Measurements from ENCODE around the gene CARMIL3. TPM values are rescaled to one million over a fixed set of nuclear protein-coding genes. Genes with fewer than 3 reads are reported as not detected.

The CARMIL3 gene
- total RNA-seq, 1 donor from 2014 or later: under 0.01 TPM

DNA sequence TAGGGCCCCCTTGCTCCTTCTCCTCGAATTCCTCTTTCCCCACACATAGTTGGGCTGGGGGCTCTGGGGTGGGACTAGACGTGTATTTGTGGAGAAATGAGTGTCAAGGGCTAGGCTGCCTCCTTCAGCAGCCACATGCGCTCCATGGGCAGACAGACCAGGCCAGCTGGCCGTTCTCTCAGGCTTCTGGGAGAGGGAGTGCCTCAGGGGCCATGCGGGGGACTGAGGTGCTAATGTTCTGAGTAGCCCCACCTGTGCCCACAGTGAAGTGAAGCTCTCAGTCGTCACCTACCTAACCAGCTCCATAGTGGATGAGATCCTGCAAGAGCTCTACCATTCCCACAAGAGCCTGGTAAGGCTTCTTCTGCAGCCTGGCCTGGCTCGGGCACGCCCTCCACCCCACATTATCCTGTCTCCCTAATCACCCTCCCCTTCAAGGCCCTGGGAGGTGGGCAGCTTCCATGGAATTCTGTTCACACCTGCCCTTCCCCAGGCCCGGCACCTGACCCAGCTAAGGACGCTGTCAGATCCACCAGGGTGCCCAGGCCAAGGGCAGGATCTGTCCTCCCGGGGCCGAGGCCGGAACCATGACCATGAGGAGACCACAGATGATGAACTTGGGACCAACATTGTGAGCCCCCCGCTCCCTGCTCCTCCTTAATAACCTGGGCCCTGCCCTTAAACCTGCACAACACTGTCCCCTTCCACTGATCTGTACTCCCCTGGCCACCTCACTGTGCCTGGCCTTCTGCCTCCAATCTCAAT lies 10.6 kb downstream of the CARMIL3 start:
- no peak for DNase-seq (ENCODE audit: low read depth in 2 of 2)

DNA sequence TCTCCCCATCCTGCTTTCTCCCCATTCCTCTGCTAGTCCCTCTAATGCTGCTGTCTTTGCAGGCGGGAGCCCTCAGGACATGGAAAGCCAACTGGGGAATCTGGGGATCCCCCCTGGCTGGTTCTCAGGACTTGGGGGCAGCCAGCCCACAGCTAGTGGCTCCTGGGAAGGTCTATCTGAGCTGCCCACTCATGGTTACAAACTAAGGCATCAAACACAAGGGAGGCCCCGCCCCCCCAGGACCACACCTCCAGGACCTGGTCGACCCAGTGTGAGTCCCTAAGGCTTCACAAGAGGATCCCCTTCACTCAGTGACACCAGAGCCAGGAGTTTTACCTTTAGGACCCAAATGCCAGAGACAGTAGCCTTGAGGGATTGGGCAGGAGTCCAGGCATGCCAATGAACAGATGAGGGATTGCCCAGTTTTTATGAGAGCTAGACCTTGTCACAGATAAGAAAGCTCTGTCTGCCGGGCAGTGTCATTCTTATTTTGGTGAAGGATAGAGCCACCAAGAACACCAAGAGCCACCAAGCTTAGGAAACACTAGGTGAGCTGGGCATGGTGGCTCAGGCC lies 11.5 kb downstream of the CARMIL3 start:
- no peak for DNase-seq (ENCODE audit: low read depth in 2 of 2)

DNA sequence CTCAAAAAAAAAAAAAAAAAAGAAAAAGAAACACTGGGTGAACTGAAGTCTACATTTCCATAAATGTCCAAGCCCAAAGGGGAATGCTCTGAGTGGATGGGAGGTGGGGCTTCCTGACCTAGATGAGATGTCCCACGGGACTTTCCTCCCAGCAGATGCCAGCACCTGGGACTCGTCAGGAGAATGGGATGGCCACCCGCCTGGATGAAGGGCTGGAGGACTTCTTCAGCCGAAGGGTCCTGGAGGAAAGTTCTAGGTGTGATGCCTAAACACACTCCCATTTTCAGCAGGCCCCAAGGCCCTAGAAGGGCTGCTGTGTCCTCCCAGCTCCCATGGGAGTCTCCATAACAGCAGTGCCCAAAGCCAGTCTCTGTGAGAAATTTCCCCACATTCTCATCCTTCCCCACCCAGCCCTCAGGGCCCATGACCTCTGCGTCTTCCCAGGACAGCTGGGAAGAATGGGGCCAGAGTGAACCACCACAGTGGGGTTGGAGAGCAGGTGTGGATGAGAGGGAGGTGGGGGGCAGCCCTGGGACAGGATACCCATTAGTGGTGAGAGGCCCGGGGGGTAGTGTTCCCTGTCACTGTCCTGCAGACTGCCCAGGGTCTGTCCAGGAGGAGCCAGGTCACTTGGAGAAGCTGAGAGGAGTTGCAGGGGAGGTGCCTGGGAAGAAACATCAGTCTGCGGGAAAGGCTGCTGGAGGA lies 12.4 kb downstream of the CARMIL3 start:
- DNase-seq (ENCODE audit: low read depth in 2 of 2): no peak

DNA sequence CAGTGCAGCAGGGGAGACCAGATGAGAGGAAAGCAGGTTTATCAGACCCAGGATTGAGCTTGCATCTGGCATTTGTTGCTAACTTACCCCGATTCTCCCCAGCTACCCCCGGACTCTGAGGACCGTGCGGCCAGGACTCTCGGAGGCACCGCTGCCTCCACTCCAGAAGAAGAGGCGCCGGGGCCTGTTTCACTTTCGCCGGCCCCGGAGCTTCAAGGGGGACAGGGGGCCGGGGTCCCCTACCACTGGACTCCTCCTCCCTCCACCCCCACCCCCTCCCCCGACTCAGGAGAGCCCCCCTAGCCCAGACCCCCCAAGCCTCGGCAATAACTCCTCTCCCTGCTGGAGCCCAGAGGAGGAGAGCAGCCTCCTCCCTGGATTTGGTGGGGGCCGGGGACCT lies 13.0 kb downstream of the CARMIL3 start:
- no peak for DNase-seq (ENCODE audit: low read depth in 2 of 2)

DNA sequence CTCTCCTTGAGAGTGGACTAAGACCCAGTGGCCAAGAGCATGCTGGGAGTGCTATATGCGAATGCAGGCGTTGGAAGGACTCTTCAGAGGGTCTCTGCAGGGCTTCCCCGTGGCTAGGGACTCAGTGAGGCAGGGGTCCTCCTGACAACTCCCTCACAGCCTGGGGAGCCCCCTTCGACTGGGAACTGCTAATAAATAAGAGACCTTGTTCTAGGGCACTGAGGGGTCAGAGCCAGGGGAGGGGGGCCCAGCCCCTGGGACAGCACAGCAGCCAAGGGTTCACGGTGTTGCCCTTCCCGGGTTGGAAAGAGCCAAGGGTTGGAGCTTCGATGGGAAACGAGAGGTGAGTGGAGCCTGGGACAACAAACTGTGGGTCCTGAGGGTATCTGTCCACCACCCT lies 13.6 kb downstream of the CARMIL3 start:
- DNase-seq (ENCODE audit: low read depth in 2 of 2): no peak

DNA sequence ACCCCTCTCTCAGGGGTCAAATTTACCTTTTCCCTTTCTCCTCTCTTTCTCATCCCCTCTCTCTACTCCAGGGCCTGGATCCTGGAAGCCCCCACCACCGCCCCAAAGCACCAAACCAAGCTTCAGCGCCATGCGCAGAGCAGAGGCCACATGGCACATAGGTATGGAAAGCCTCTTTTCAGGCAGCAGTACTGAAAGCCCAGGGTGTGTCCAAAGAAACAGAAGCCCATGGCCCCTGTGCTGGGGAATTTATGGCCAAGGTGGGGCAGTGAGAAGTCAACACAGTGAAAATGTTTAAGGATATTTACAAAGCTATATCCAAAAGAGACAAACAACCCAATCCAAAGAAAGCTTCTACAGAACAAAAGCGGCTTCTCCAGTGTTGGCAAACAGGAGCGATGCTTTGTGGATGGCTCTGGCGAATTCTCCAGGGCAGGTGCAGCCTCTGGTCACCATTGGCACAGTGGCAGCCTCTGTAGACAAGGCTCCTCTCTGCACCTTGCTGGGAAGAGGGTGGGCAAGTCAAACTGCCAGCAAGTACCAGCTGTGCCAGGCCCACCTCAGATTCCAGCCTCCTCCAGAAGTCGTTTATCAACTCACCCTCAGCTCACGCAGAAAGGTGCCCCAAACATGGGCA lies 14.8 kb downstream of the CARMIL3 start:
- no peak for DNase-seq (ENCODE audit: low read depth in 2 of 2)

DNA sequence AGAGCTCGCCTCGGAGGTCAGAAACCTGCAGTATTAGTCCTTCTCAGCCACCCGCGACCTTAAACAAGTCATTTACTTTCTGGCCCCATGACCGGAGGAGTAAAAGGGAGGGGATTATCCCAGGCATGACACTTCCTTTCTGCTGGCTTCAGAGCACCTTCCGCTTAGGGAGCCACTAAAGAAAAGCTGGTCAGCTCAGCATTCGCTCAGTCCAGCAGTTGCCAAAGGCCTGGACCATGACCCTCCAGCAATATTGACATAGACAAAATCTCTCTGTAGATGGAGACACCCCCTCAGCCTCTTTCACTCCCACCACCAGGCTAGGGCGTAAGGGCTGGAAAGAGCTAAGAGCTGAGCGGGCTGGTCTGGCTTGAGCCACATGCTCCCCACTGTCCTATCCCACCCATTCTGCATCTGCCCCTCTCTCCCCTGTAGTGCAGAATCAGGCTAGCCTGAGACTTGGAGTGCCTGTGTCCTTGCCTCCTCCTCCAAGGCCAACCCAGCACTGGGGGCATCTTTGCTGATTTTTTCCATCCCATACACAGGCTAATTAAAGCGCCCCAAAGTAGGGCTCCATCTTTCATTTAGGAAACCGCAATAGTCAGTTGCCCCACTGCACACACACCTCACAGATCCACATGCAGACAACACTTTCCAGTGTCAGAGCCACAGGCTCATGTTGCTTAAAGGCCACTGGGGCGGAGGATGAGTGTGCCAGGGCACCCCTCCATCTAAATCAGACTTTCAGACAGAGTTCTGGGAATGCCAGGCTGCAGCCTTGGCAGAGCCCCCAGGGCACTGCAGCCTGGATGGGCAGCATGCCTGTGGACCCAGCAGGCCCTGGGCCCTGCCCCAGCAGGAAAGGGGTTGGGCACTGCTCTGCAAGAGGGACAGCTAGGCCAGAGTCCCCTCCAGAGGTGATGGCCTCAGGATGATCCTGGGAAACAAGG lies 15.6 kb downstream of the CARMIL3 start:
- DNase-seq (ENCODE audit: low read depth in 2 of 2): no peak

DNA sequence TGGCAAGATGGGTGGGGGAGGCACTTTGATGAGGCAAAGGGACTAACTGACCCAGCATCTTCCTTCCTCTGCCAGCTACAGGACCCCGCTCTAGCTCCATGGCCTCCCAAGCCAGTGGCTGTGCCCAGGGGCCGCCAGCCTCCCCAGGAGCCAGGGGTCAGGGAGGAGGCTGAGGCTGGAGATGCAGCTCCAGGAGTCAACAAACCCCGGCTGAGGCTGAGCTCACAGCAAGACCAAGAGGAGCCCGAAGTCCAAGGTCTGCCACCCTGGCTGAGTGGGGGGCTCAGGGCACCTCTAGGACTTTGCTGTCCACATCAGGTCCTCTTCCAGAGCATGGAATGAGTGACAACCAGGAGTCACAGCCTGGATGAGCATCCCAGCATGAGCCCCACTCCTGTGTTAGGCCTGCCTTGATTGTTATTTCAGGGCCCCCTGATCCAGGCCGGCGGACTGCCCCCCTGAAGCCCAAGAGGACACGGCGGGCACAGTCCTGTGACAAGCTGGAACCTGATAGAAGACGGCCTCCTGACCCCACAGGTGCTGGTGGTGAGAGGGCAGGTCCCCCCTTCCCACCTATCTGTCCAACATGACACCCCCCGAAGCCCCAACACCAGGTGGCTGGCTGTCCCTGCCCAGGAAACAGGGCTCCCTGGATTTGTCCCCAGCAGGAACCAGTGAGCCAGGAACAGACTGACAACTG lies 17.1 kb downstream of the CARMIL3 start:
- no peak for DNase-seq (ENCODE audit: low read depth in 2 of 2)

DNA sequence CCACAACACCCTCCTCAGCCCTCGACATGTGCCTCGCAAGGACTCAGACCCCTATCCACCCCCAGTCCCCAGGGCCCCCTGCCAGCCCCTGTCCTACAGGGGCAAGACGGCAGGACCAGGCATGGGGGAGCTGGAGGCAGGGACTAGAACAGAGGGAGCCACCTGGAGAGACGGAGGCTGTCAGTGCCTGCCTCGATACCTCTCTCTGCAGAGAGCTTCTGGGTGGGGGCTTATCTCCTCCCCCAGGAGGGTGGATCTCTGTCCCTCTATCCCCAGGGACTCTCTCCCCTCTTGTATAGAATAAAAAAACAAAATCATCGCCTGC lies 17.6 kb downstream of the CARMIL3 start:
- DNase-seq (ENCODE audit: low read depth in 2 of 2): no peak

DNA sequence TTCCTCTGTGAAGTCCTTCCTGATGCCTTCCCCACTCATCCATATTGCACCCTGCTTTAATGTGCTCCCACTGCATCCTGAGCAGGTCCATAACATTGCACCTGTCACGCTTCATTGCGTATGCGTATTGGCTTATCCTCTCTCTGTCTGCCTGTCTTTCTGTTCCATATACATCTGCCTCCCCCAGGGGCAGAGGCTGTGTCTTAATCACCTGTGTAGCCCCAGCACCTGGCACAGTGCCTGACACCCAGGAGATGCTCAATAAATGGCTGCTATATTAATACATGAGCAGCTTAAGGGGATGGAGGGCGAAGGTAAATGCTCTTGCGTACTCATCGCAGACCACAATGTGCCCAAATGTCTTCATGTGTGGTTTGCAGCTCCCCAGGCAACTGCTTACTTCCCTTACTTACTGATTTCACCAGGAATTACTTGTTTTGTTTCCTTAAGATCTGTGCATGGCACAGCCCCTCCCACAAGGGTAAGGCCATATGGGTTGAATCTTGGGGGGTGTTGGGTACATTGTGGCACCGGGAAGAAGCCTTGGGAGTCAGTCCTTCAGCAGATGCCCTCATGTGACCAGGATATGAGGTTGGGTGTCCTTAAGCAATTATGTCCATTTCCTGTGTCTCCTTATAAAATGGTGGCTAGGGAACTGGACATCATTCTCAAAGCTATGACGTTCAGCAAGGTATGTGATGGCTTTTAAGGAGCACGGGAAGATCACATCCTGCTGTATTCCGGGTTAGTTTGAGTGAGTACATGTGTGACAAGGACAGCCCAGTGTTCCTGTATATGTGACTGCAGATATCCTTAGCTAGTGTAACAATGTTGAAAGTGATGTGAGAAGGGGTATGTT lies 18.7 kb downstream of the CARMIL3 start:
- no peak for DNase-seq (ENCODE audit: low read depth in 2 of 2)

DNA sequence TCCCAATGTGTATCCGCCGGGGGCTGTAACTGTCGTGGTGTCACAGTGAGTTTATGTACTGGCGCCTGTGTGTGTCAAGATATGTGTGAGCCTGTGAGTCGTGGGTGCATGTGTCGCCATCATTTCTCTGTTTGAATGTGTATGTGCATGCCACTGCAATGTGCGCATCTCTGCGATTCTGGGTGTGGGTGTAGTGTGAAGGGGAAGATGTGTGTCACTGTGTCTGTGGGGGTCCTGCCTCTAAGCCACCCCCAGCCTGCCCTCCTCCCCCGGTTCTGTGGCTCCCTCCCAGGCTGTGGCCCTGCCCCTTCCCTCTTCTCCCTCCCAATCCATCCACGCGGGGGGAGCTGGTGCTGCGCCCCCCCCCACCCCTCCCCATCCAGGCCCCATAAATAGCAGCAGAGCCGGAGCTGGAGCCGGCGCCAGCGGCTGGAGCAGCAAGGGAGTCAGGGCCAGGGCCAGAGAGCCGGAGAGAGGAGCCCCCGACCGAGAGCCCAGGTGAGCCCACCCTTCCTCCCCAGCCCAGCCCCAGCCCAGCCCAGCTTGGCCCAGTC lies 19.4 kb downstream of the CARMIL3 start, which contains the start of gene CPNE6:
Gene CPNE6 (plus strand): TSS at position 419 of the 554 bp plus-strand sequence. CDS start 1,375 bp downstream, outside the sequence.
- no peak for DNase-seq (ENCODE audit: low read depth in 2 of 2)

DNA sequence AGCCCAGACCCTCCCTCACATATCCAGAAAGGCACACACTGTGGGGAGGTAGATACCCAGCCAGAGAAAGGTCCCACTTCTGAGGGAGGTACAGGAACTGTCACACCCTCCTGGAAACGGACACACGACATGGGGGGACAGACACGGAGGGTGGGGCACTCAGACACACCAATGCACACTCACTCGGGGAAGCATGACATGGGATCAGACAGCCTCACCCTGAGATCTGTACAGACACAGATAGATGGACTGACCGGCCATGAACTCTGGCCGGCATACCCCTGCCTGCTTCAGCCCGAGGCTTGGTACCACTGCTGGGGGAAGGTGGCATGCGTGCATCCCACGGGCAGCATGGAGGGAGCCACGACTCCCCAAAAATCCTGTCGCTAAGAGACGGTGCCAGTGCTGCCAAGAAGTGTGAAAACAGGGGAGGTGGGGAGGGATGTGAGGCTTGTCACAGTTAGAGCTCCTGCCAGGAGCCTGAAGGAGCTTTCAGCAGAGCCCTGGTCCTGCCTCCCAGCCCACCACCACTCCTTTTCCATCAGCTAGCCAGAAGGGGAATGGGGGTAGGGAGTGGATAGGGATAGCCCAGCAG lies 20.1 kb downstream of the CARMIL3 start:
- no peak for DNase-seq (ENCODE audit: low read depth in 2 of 2)

DNA sequence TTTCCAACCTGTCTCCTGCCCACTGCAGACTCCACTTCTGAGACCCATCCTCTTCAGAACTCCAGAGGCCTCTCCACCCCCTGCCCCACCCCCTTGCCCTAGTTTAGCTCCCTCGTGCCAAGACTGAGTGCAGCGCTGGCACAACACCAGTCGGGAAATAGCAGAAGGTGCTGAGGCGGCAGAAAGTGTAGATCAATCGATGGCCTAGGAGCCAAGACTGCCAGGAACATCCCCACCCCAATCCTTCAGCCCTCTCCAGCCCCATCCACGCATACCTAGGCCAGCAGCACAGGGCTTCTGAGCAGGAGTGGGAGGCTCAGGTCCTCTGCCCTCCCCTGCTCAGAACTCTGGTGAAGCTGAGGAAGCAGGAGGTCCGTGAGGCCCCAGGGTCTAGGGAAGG lies 20.6 kb downstream of the CARMIL3 start:
- no peak for DNase-seq (ENCODE audit: low read depth in 2 of 2)

DNA sequence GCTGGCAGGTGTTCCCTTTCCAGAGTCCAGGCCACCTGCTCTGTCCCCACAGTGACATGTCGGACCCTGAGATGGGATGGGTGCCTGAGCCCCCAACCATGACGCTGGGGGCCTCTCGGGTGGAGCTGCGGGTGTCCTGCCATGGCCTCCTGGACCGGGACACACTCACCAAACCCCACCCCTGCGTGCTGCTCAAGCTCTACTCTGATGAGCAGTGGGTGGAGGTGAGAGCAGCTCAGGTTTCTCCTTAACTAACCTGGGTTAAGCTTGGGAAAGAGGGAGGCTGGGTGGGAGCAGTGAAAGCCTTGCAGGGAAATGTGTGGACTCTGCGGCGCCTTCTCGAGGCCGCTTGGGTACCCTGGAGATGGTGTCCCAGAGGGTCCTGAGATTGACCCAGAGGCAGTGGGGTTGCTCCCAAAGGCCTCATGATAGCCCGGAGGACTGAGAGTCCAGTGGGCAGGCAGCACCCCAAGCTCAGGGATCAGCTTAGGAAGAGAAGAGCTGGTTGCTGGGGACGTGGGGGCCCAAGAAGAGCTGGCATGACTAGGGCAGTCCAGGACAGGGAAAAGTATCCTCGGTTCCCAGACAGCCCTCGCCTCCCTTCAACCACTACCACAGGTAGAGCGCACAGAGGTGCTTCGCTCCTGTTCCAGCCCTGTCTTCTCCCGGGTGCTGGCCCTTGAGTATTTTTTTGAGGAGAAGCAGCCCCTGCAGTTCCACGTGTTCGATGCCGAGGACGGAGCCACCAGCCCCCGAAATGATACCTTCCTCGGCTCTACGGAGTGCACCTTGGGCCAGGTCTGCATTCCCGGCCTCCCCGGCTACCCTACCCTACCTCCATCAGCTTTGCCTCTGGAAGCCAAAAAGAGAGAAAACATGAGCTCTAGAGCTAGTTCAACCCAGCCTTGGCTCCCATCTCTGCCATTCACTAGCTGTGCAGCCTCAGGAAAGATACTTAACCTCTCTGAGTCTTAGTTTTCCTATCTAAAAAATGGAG lies 21.4 kb downstream of the CARMIL3 start:
- no peak for DNase-seq (ENCODE audit: low read depth in 2 of 2)

DNA sequence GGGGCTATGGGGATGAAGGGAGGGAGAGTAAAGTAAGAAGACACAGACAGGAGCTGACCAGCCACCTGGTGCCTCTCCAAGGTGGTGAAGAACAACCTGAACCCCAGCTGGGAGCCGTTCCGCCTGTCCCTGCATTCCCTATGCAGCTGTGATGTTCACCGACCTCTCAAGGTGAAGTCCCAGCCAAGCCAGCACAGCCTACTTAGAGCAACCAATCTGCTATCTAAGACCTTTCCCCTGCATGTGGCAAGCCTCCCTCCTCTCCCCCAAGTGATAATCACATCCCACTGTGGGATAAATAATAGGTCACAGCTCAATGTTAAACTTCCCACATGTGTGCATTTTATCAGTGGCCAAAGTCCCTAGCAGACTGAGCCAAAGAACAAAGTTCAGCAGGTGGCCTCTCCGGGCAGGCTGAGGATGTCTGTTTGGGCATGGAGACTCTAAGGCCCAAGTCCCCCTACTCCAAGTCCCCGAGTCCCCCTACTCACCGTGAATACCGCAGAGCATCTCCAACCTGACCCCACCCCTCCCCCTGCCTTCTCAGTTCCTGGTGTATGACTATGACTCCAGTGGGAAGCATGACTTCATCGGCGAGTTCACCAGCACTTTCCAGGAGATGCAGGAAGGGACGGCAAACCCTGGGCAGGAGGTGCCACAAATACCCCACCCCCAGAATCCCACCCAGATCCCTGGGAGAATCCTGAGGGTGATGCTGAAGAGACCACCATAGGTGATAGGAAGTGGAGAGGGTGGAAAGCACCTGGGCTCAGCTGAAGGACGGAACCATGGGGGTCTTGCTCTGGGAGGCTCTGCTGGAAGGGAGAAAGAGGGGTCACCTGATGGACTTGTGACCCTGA lies 23.0 kb downstream of the CARMIL3 start:
- no peak for DNase-seq (ENCODE audit: low read depth in 2 of 2)

DNA sequence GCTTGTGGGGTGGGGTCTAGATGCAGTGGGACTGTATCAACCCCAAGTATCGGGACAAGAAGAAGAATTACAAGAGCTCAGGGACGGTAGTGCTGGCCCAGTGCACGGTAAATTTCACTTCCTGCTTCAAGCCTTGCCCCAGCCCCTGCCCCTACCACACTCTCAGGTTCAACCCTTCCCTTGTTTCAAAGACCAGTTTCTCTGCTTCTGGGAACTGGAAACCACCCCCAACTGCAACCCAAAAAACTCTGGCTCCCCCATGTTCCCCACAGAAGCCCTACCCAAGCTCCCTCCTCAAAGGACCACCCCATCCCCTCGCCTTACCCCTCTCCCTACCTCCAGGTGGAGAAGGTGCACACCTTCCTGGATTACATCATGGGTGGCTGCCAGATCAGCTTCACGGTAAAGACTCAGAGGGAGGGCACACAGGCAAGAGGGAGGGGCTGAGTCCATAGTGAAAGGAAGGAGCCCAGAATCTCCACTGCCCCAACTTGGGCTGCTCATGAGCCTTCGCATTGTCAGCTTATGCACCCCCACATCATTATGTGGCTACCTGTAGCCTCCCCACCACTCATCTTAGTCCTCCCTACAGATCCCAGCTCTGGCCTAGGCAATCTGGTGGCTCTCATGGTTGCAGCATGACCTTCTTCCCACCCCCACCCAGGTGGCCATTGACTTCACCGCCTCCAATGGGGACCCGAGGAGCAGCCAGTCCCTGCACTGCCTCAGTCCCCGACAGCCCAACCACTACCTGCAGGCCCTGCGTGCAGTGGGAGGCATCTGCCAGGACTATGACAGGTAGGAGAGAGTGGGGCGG lies 23.9 kb downstream of the CARMIL3 start:
- DNase-seq (ENCODE audit: low read depth in 2 of 2): no peak

Data from dermis microvascular lymphatic vessel endothelial cell (primary cell).